ENCODE measurements around the gene SLC6A4.

Gene SLC6A4

DNA sequence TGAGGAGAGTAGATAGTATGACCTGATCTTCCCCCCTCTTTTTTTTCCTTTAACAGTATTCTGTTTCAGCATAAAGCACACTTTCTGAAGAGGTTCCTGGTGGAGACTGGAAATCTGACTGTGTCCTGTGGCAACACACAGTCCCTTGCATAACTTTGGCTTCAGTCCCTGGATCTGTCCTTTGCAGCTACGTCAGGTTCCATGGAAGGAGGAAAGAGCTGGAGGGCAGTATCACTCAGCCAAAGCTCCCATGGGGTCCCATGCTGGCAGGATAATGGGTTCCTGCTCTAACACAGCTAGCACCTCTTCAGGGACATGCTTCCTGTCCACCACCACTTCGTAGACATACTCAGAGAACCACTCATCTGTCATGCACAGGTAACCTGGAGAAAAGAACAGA is 13.3 kb upstream of the SLC6A4 start:
- no peak for DNase-seq (ENCODE audit: low read depth in 1 of 2, low spot score in 1 of 2)
- Histone ChIP-seq H3K27ac (replicated peaks) (no peak overlapping the region), H3K27me3 (ENCODE audit: insufficient read depth, poor library complexity, severe bottlenecking) (no peaks in the 10 kb centered on the region), H3K4me3 (replicated peaks; ENCODE audit: insufficient read depth, low read length) (no peak overlapping the region)
- TF ChIP-seq GABPA (IDR thresholded peaks at IDR 0.05; ENCODE audit: low read depth) (no peak), POLR2AphosphoS5 (IDR thresholded peaks at IDR 0.05; ENCODE audit: low read depth) (no peak), SPI1 (IDR thresholded peaks at IDR 0.05; ENCODE audit: borderline replicate concordance, low read depth) (no peak)
- TF ChIP-seq, protein P1, sequence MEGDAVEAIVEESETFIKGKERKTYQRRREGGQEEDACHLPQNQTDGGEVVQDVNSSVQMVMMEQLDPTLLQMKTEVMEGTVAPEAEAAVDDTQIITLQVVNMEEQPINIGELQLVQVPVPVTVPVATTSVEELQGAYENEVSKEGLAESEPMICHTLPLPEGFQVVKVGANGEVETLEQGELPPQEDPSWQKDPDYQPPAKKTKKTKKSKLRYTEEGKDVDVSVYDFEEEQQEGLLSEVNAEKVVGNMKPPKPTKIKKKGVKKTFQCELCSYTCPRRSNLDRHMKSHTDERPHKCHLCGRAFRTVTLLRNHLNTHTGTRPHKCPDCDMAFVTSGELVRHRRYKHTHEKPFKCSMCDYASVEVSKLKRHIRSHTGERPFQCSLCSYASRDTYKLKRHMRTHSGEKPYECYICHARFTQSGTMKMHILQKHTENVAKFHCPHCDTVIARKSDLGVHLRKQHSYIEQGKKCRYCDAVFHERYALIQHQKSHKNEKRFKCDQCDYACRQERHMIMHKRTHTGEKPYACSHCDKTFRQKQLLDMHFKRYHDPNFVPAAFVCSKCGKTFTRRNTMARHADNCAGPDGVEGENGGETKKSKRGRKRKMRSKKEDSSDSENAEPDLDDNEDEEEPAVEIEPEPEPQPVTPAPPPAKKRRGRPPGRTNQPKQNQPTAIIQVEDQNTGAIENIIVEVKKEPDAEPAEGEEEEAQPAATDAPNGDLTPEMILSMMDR (IDR thresholded peaks at IDR 0.05; ENCODE audit: insufficient read depth, low read length) = no peak
- TF ChIP-seq, protein P2, sequence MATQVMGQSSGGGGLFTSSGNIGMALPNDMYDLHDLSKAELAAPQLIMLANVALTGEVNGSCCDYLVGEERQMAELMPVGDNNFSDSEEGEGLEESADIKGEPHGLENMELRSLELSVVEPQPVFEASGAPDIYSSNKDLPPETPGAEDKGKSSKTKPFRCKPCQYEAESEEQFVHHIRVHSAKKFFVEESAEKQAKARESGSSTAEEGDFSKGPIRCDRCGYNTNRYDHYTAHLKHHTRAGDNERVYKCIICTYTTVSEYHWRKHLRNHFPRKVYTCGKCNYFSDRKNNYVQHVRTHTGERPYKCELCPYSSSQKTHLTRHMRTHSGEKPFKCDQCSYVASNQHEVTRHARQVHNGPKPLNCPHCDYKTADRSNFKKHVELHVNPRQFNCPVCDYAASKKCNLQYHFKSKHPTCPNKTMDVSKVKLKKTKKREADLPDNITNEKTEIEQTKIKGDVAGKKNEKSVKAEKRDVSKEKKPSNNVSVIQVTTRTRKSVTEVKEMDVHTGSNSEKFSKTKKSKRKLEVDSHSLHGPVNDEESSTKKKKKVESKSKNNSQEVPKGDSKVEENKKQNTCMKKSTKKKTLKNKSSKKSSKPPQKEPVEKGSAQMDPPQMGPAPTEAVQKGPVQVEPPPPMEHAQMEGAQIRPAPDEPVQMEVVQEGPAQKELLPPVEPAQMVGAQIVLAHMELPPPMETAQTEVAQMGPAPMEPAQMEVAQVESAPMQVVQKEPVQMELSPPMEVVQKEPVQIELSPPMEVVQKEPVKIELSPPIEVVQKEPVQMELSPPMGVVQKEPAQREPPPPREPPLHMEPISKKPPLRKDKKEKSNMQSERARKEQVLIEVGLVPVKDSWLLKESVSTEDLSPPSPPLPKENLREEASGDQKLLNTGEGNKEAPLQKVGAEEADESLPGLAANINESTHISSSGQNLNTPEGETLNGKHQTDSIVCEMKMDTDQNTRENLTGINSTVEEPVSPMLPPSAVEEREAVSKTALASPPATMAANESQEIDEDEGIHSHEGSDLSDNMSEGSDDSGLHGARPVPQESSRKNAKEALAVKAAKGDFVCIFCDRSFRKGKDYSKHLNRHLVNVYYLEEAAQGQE (IDR thresholded peaks at IDR 0.05; ENCODE audit: insufficient replicate concordance, low read depth) = no peak

DNA sequence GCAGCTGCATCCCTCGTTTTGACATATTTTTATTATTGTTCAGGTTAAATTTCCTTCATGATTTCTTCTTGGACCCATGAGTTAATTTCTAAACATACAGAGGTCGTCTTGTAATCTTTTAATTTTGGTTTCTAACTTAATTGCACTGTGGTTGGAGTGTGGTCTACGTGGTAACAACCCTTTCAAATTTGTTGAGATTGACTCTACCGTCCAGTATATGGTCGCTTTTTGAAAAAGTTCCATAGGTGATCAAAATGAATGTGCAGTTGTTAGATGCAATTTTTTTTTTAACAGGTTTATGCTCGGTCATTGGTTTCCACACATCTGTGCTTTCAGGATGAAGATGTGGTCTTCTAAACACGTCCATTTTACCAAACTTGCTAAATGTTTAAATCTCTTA is 11.0 kb upstream of the SLC6A4 start:
- no peak overlapping the region for H3K4me3 ChIP-seq (replicated peaks; ENCODE audit: insufficient read depth, low read length)
- no peak for TF ChIP-seq GABPA (IDR thresholded peaks at IDR 0.05; ENCODE audit: low read depth)
- TF ChIP-seq, protein P1 (IDR thresholded peaks at IDR 0.05; ENCODE audit: insufficient read depth, low read length) = no peak
- no peak for TF ChIP-seq SPI1 (IDR thresholded peaks at IDR 0.05; ENCODE audit: borderline replicate concordance, low read depth)
- TF ChIP-seq, protein P2 (IDR thresholded peaks at IDR 0.05; ENCODE audit: insufficient replicate concordance, low read depth) = no peak
- TF ChIP-seq POLR2AphosphoS5 (IDR thresholded peaks at IDR 0.05; ENCODE audit: low read depth) = no peak
- DNase-seq (ENCODE audit: low read depth in 1 of 2, low spot score in 1 of 2) = no peak
- H3K27me3 ChIP-seq (ENCODE audit: insufficient read depth, poor library complexity, severe bottlenecking) = no peaks in the 10 kb centered on the region
- no peak overlapping the region for H3K27ac ChIP-seq (replicated peaks)

DNA sequence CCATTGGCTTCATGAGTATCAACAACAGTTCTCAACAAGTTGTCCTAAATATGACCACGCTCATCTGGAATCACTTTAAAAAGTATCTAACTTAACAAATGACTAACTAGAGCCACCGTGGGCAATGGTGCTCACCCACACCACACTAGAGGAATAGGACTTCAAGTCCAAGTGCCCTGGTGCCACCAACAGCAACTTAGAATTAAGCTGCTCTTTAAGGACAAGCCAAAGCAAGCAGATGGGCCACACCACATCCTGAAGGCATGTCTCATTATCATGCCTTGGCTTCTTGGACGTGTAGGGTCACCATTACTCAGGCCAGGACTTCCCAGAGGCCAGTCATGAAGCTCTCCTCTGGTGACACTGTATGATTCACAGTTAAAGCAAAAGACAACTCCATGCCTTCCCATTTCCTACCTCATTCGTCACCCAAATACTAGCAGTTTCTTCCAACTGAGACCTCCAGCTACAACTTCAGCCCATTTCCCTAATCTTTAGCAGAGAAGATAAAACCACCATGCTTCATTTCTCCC is 9.4 kb upstream of the SLC6A4 start:
- no peak overlapping the region for H3K4me3 ChIP-seq (replicated peaks; ENCODE audit: insufficient read depth, low read length)
- H3K27ac ChIP-seq (replicated peaks) = no peak overlapping the region
- H3K27me3 ChIP-seq (ENCODE audit: insufficient read depth, poor library complexity, severe bottlenecking) = no peaks in the 10 kb centered on the region
- TF ChIP-seq, protein P2 (IDR thresholded peaks at IDR 0.05; ENCODE audit: insufficient replicate concordance, low read depth) = no peak
- TF ChIP-seq GABPA (IDR thresholded peaks at IDR 0.05; ENCODE audit: low read depth) (no peak), POLR2AphosphoS5 (IDR thresholded peaks at IDR 0.05; ENCODE audit: low read depth) (no peak), SPI1 (IDR thresholded peaks at IDR 0.05; ENCODE audit: borderline replicate concordance, low read depth) (no peak)
- TF ChIP-seq, protein P1 (IDR thresholded peaks at IDR 0.05; ENCODE audit: insufficient read depth, low read length) = no peak
- DNase-seq (ENCODE audit: low read depth in 1 of 2, low spot score in 1 of 2) = no peak
